B cell (primary cell): Measurements from ENCODE around the gene ZCCHC24. TPM values are rescaled to one million over a fixed set of nuclear protein-coding genes. Genes with fewer than 3 reads are reported as not detected.

Source experiments
- ATAC-seq: fragments of 200-7000 bp; cut with Tn5 transposase; one replicate; pipeline ENCODE4 v1.10.0; 2021; ENCODE audit warnings: low read depth, mild to moderate bottlenecking, moderate number of reproducible peaks, moderate library complexity
- CTCF ChIA-PET: fragments of 350-600 bp; sonication (Branson Sonifier 250); formaldehyde crosslinking; loops from one replicate; lab custom pipeline; 2021; ENCODE audit warnings: antibody characterized with exemption, inconsistent platforms; lab: Charles Lee
- POLR2A ChIA-PET: fragments of 350-600 bp; sonication (Branson Sonifier 250); formaldehyde crosslinking; loops from one replicate; lab custom pipeline; 2021; ENCODE audit warnings: antibody characterized with exemption; lab: Charles Lee
- DNase-seq: peaks from one replicate; pipeline ENCODE4 v3.0.0; 2013
- H2AFZ ChIP-seq: 2 replicates; pipeline ENCODE4 v1.6.1; 2012; ENCODE audit warnings: mild to moderate bottlenecking, low read depth, low read length; ENCODE audit not compliant: insufficient read depth, poor library complexity, severe bottlenecking
- H3K27ac ChIP-seq, 2 donors: 1 replicate in 1 of 2; 2 replicates in 1 of 2; pipeline ENCODE4 v1.5.1; 2012 to 2013; ENCODE audit warnings: low read length in 2 of 2, mild to moderate bottlenecking in 2 of 2, moderate library complexity in 1 of 2
- H3K27me3 ChIP-seq, 4 experiments: fragments of 200-600 bp in 1 of 4; sonication (generic) in 1 of 4; replicated peaks in 1 of 4; 1 replicate in 2 of 4; 2 replicates in 2 of 4; pipeline versions ENCODE4 v1.6.1 to v1.7.0; 2013 to 2016; ENCODE audit warnings: low read length in 3 of 4, mild to moderate bottlenecking in 2 of 4, mixed read lengths in 1 of 4, moderate library complexity in 1 of 4; ENCODE audit not compliant: insufficient read depth in 4 of 4, control insufficient read depth in 3 of 4; ENCODE audit errors: control extremely low read depth in 1 of 4
- H3K36me3 ChIP-seq, 2 experiments: replicated peaks in 1 of 2; 1 replicate in 1 of 2; 2 replicates in 1 of 2; pipeline versions ENCODE4 v1.6.1 to v1.7.1; 2013; ENCODE audit warnings: low read length in 1 of 2; ENCODE audit not compliant: insufficient read depth in 2 of 2, control insufficient read depth in 1 of 2; ENCODE audit errors: control extremely low read depth in 1 of 2, extremely low read depth in 1 of 2
- H3K4me1 ChIP-seq, 2 donors: fragments of 200-600 bp in 1 of 2; sonication (generic) in 1 of 2; 1 replicate in 1 of 2; 2 replicates in 1 of 2; pipeline versions ENCODE4 v1.5.1 to v1.6.1; 2013 to 2017; ENCODE audit warnings: low read length in 2 of 2; ENCODE audit not compliant: control insufficient read depth in 2 of 2, insufficient read depth in 2 of 2
- H3K4me2 ChIP-seq: replicated peaks from 2 replicates; pipeline ENCODE3; 2012; ENCODE audit warnings: mild to moderate bottlenecking, low read depth, low read length; ENCODE audit not compliant: poor library complexity, severe bottlenecking
- H3K4me3 ChIP-seq, 5 experiments: fragments of 200-600 bp in 1 of 5; sonication (generic) in 1 of 5; 1 replicate in 3 of 5; 2 replicates in 2 of 5; pipeline versions ENCODE4 v1.5.1 to v1.7.0; 2011 to 2016; ENCODE audit warnings: low read length in 4 of 5, mild to moderate bottlenecking in 4 of 5, low read depth in 2 of 5, control low read depth in 1 of 5, moderate library complexity in 1 of 5; ENCODE audit not compliant: insufficient read depth in 1 of 5; ENCODE audit errors: control extremely low read depth in 1 of 5, extremely low read depth in 1 of 5
- H3K79me2 ChIP-seq: fragments of 200-600 bp; sonication (generic); one replicate; pipeline ENCODE4 v1.6.0; 2016; ENCODE audit warnings: low read length; ENCODE audit not compliant: control insufficient read depth, insufficient read depth
- H3K9ac ChIP-seq: fragments of 200-600 bp; sonication (generic); 2 replicates; pipeline ENCODE4 v1.6.1; 2017; ENCODE audit warnings: mild to moderate bottlenecking, low read length, moderate library complexity
- H3K9me3 ChIP-seq, 3 donors: one replicate each; pipeline versions ENCODE4 v1.6.1 to v1.7.1; 2013; ENCODE audit warnings: low read length in 2 of 3; ENCODE audit not compliant: control insufficient read depth in 2 of 3, insufficient read depth in 1 of 3; ENCODE audit errors: control extremely low read depth in 1 of 3
- H4K20me1 ChIP-seq: 2 replicates; pipeline ENCODE4 v1.6.0; 2012; ENCODE audit warnings: mild to moderate bottlenecking, low read length; ENCODE audit not compliant: insufficient read depth, control insufficient read depth, poor library complexity, severe bottlenecking
- H3K27ac Mint-ChIP-seq: one replicate; pipeline ENCODE4 v1.8.0; 2021; ENCODE audit warnings: mixed read lengths
- H3K27me3 Mint-ChIP-seq: one replicate; pipeline ENCODE4 v1.8.0; 2021; ENCODE audit warnings: mixed read lengths
- H3K4me1 Mint-ChIP-seq: one replicate; pipeline ENCODE4 v1.8.0; 2021; ENCODE audit warnings: mixed read lengths
- H3K4me3 Mint-ChIP-seq: one replicate; pipeline ENCODE4 v1.8.0; 2021; ENCODE audit warnings: mixed read lengths
- H3K9me3 Mint-ChIP-seq: one replicate; pipeline ENCODE4 v1.8.0; 2022; ENCODE audit warnings: mixed read lengths; ENCODE audit not compliant: insufficient read depth
- EZH2 ChIP-seq: IDR thresholded peaks from 2 replicates; pipeline ENCODE4 v1.6.1; 2012; ENCODE audit warnings: borderline replicate concordance, low read depth, mild to moderate bottlenecking, moderate library complexity, low read length; ENCODE audit not compliant: insufficient read depth, poor library complexity, severe bottlenecking
- WGBS: methylation state at CpG from one replicate; pipeline ENCODE4 v1.1.5; 2013; ENCODE audit warnings: missing lambda C conversion rate; ENCODE audit not compliant: insufficient coverage; 5-methylcytosine and 5-hydroxymethylcytosine counted together
- intact Hi-C: fragments of 100-400 bp; cut with micrococcal nuclease; formaldehyde crosslinking; loops from one replicate; pipeline ENCODE4 v1.10.0; 2022
- polyA plus RNA-seq: library from polyadenylated mRNA; depleted of rRNA; stranded (reverse); fragments of >200 nt; gene quantifications from 2 replicates; pipeline ENCODE4 v1.2.3, GENCODE V29; 2012
- total RNA-seq, 2 donors: library from RNA; stranded (reverse); fragments of 120-200 nt in 1 of 2; gene quantifications; 1 replicate in 1 of 2; 2 replicates in 1 of 2; pipeline versions ENCODE4 v1.2.3 to v1.2.4, GENCODE V29; 2013 to 2022
- TF ChIP-seq, protein P1 (sequence below): fragments of 200-600 bp; IDR thresholded peaks from one replicate; pipeline ENCODE4 v1.8.0; 2022; ENCODE audit warnings: antibody characterized with exemption, mild to moderate bottlenecking

The ZCCHC24 gene
- total and polyA plus RNA-seq, 2 donors (not counting 1 experiment from before 2014, with no cell fraction given) = 0.34 to 2.3 TPM

DNA sequence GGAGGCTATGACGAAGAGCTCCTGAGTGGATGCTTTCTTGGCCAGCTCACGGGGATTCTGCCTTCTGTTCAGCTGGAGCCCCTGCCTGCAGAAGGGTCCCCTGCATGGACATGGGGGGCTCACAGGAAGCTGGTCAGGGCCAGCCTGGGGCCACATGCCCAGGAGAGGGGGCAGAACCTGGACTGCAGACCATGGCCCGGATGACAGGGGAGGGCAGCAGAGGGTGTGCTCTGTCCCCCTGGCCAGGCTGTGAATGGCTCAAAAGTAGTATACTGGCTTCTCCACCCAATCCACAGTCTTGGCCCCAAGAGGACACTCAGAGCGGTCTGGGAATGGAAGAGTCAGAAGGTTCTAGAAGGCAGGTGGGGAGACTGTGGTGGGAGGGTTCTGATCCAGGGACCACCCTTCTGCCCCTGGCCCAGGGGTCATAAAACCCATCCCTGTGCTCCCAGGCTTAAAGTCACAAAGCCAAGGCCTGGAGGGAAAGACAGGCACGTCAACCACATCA is 57.9 kb downstream of the ZCCHC24 start:
- intact Hi-C loops = loop anchor here (10.0 kb wide), 1 partner anchor 57 kb away; the partner anchor contains the start of gene ZCCHC24
- 94% methylated on average over 4 of the region's 5 CpGs for WGBS
- Histone ChIP-seq H3K4me2 (no peak overlapping the region), H3K27me3 (no peaks in the 10 kb centered on the region), H3K9me3 (no peaks in the 10 kb centered on the region), H3K27ac (no peak overlapping the region), H3K9ac (no peak overlapping the region), H3K79me2 (no peaks in the 10 kb centered on the region), H3K36me3 (no peaks in the 10 kb centered on the region), H3K4me3 (no peak overlapping the region), H4K20me1 (no peaks in the 10 kb centered on the region), H2AFZ (no peak overlapping the region), H3K4me1 (peaks cover 4 to 15% of the 10 kb centered on the region in 2 donors)
- ChIA-PET CTCF (interaction anchor here (0.7 to 1.8 kb wide), 2 partner anchors 13 to 100 kb away, joined by 4 to 7 read pairs; no protein-coding TSS in a partner anchor), POLR2A (interaction anchor here (0.6 kb wide), 1 partner anchor 37 kb away, joined by 5 read pairs; no protein-coding TSS in a partner anchor)
- DNase-seq = no peak
- TF ChIP-seq EZH2 = no peak
- TF ChIP-seq, protein P1, sequence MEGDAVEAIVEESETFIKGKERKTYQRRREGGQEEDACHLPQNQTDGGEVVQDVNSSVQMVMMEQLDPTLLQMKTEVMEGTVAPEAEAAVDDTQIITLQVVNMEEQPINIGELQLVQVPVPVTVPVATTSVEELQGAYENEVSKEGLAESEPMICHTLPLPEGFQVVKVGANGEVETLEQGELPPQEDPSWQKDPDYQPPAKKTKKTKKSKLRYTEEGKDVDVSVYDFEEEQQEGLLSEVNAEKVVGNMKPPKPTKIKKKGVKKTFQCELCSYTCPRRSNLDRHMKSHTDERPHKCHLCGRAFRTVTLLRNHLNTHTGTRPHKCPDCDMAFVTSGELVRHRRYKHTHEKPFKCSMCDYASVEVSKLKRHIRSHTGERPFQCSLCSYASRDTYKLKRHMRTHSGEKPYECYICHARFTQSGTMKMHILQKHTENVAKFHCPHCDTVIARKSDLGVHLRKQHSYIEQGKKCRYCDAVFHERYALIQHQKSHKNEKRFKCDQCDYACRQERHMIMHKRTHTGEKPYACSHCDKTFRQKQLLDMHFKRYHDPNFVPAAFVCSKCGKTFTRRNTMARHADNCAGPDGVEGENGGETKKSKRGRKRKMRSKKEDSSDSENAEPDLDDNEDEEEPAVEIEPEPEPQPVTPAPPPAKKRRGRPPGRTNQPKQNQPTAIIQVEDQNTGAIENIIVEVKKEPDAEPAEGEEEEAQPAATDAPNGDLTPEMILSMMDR = no peak
- Mint-ChIP-seq H3K9me3 (no peaks in the 10 kb centered on the region), H3K27me3 (no peaks in the 10 kb centered on the region), H3K27ac (no peak overlapping the region), H3K4me1 (peaks cover 18% of the 10 kb centered on the region), H3K4me3 (no peak overlapping the region)
- no peak for ATAC-seq

DNA sequence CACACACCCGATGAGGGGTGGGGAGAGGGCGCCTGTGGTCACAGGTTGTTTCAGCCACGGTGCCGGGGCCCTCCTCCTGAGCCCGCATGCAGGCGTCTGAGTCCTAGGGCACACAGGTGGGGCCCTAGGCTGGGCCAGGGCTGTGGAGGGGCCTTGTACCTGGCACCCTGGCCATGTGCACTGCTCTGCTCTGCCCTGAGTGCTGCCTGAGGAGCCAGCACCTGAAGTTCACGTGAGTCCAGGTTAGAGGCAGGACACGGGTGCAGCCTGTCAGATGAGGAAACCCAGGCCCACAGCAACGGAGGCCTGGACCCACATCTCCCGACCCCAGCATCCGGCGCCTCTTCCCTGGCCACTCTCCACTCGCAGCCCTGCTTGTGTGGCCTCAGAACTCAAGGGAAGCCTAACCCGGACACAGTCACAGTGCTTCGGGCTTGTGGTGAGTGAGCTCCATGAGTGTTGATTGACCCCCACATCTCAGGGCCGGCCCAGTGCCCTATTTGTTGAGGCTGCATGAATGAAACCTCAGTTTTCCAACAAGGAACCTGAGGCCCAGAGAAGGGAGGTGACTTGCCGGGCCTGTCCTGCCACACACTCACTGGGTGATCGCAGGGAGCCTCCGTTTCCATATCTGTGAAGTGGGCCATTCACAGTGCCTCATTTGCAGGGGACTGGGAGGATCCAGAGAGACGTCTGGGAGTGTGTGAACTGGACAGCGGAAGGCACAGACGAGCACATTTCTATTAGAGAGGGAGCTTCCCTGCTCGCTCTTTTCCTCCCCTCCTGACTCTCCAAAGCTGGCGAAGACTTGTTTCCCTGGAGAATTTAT is 58.6 kb downstream of the ZCCHC24 start:
- Mint-ChIP-seq H3K4me1 (peaks cover 18% of the 10 kb centered on the region), H3K9me3 (no peaks in the 10 kb centered on the region), H3K27me3 (no peaks in the 10 kb centered on the region), H3K27ac (no peak overlapping the region), H3K4me3 (no peak overlapping the region)
- Histone ChIP-seq H3K4me1 (peaks cover 4 to 15% of the 10 kb centered on the region in 2 donors), H3K79me2 (no peaks in the 10 kb centered on the region), H3K27ac (no peak overlapping the region), H3K9me3 (no peaks in the 10 kb centered on the region), H3K36me3 (no peaks in the 10 kb centered on the region), H4K20me1 (no peaks in the 10 kb centered on the region), H3K9ac (no peak overlapping the region), H3K4me3 (no peak overlapping the region), H2AFZ (no peak overlapping the region), H3K4me2 (no peak overlapping the region), H3K27me3 (no peaks in the 10 kb centered on the region)
- CTCF ChIA-PET = interaction anchor here (0.7 kb wide), 1 partner anchor 12 kb away, joined by 4 read pairs; no protein-coding TSS in a partner anchor
- intact Hi-C loops = loop anchor here (10.0 kb wide), 1 partner anchor 58 kb away; the partner anchor contains the start of gene ZCCHC24
- TF ChIP-seq EZH2 = no peak
- TF ChIP-seq, protein P1 = no peak
- DNase-seq = no peak
- WGBS = 83% methylated on average over 20 of the region's 24 CpGs
- POLR2A ChIA-PET = no interaction called here
- no peak for ATAC-seq
